IPS DF 6.9 (cell line): ENCODE results near the gene POLR2L.
A peak's percentile ranks its signal among the peaks of the same experiment; 100 is the strongest.

Source experiments
- DNase-seq: peaks from one replicate; pipeline ENCODE4 v3.0.0-alpha.2; 2013; ENCODE audit warnings: low read depth, low spot score
- H3K27ac ChIP-seq: one replicate; pipeline ENCODE4 v1.5.1; 2013; ENCODE audit warnings: low read length, control low read depth
- H3K27me3 ChIP-seq: 2 replicates; pipeline ENCODE4 v1.6.1; 2013; ENCODE audit warnings: mild to moderate bottlenecking, low read length; ENCODE audit not compliant: control insufficient read depth, insufficient read depth
- H3K36me3 ChIP-seq: 2 replicates; pipeline ENCODE4 v1.6.1; 2013; ENCODE audit warnings: low read length; ENCODE audit not compliant: control insufficient read depth, insufficient read depth
- H3K4me1 ChIP-seq: 2 replicates; pipeline ENCODE4 v1.6.1; 2013; ENCODE audit warnings: low read length; ENCODE audit not compliant: control insufficient read depth, insufficient read depth
- H3K4me3 ChIP-seq: 2 replicates; pipeline ENCODE4 v1.5.1; 2013; ENCODE audit warnings: mild to moderate bottlenecking, low read length
- H3K9me3 ChIP-seq: 2 replicates; pipeline ENCODE4 v1.6.1; 2013; ENCODE audit warnings: low read length, inconsistent platforms; ENCODE audit not compliant: control insufficient read depth, insufficient read depth
- WGBS: extraction: QIAGEN DNeasy Blood & Tissue Kit; methylation state at CpG from one replicate; pipeline ENCODE4 v1.1.7; 2013; ENCODE audit warnings: mixed read lengths, missing lambda C conversion rate; ENCODE audit not compliant: insufficient read length, insufficient coverage; 5-methylcytosine and 5-hydroxymethylcytosine counted together

POLR2L gene

GRCh38 chr11:831118-831864, 11.0 kb downstream of the POLR2L start:
- H3K9me3 ChIP-seq, result no peaks in the 10 kb centered on the region
- H3K36me3 ChIP-seq, result no peaks in the 10 kb centered on the region
- H3K27me3 ChIP-seq, result peaks cover 6% of the 10 kb centered on the region; the same call in 1 of the 2 replicates
- no peak overlapping the region for H3K27ac ChIP-seq
- no peak for DNase-seq
- no CpG with 5 or more reads among the region's 31 CpGs for WGBS
- H3K4me3 ChIP-seq, result no peak overlapping the region; the same call in 1 of the 2 replicates
- H3K4me1 ChIP-seq, result peaks cover 28% of the 10 kb centered on the region

- H3K27me3 ChIP-seq, result peaks cover 6% of the 10 kb centered on the region; the same call in 1 of the 2 replicates
- H3K27ac ChIP-seq, result no peak overlapping the region
- peaks cover 28% of the 10 kb centered on the region for H3K4me1 ChIP-seq
- peak overlapping the region; percentile 51; the same call in 1 of the 2 replicates for H3K4me3 ChIP-seq
- no peaks in the 10 kb centered on the region for H3K9me3 ChIP-seq
- no peaks in the 10 kb centered on the region for H3K36me3 ChIP-seq
- DNase-seq, result no peak
- WGBS, result no CpG with 5 or more reads among the region's 78 CpGs
Observed at GRCh38 chr11:830295-831117, 11.8 kb downstream of the POLR2L start.

GRCh38 chr11:829847-830294, 12.5 kb downstream of the POLR2L start:
- no CpG with 5 or more reads among the region's 39 CpGs for WGBS

GRCh38 chr11:829176-829846, 13.0 kb downstream of the POLR2L start:
- Histone ChIP-seq H3K4me1 (peaks cover 24% of the 10 kb centered on the region), H3K27me3 (peaks cover 6% of the 10 kb centered on the region; the same call in 1 of the 2 replicates), H3K36me3 (peaks cover 3% of the 10 kb centered on the region; the same call in 1 of the 2 replicates), H3K4me3 (peak overlapping the region; percentile 27; the same call in 1 of the 2 replicates), H3K9me3 (no peaks in the 10 kb centered on the region), H3K27ac (no peak overlapping the region)
- no CpG with 5 or more reads among the region's 40 CpGs for WGBS
- no peak for DNase-seq

More at GRCh38 chr11:829847-830294, 12.5 kb downstream of the POLR2L start:
- no peaks in the 10 kb centered on the region for H3K9me3 ChIP-seq
- no peak overlapping the region for H3K27ac ChIP-seq
- H3K4me3 ChIP-seq, result peak overlapping the region; percentile 27; the same call in 1 of the 2 replicates
- H3K27me3 ChIP-seq, result peaks cover 6% of the 10 kb centered on the region; the same call in 1 of the 2 replicates
- no peaks in the 10 kb centered on the region for H3K36me3 ChIP-seq
- H3K4me1 ChIP-seq, result peaks cover 28% of the 10 kb centered on the region
- no peak for DNase-seq

GRCh38 chr11:828506-829175, 13.7 kb downstream of the POLR2L start:
- WGBS, result no CpG with 5 or more reads among the region's 21 CpGs
- Histone ChIP-seq H3K9me3 (no peaks in the 10 kb centered on the region), H3K4me3 (no peak overlapping the region; the same call in 1 of the 2 replicates), H3K36me3 (peaks cover 9% of the 10 kb centered on the region; the same call in 1 of the 2 replicates), H3K27ac (no peak overlapping the region), H3K4me1 (peaks cover 21% of the 10 kb centered on the region), H3K27me3 (peaks cover 6% of the 10 kb centered on the region; the same call in 1 of the 2 replicates)
- no peak for DNase-seq

- Histone ChIP-seq H3K9me3 (no peaks in the 10 kb centered on the region), H3K27ac (no peak within 1 kb of the TSS), H3K4me1 (peaks cover 21% of the 10 kb centered on the region), H3K36me3 (peaks cover 9% of the 10 kb centered on the region; the same call in 1 of the 2 replicates), H3K4me3 (peak within 1 kb of the TSS; percentile 49; the same call in 1 of the 2 replicates), H3K27me3 (peaks cover 6% of the 10 kb centered on the region; the same call in 1 of the 2 replicates)
- no CpG with 5 or more reads among the region's 5 CpGs for WGBS
- no peak for DNase-seq
Observed at GRCh38 chr11:827897-828192, 14.5 kb downstream of the POLR2L start, which contains the start of gene CRACR2B. Gene CRACR2B (plus strand): TSS chr11:827919. CDS start chr11:828608, 689 bp downstream.

GRCh38 chr11:827146-827896, 15.0 kb downstream of the POLR2L start:
- peaks cover 6% of the 10 kb centered on the region; the same call in 1 of the 2 replicates for H3K27me3 ChIP-seq
- no peak overlapping the region for H3K27ac ChIP-seq
- H3K36me3 ChIP-seq, result peaks cover 9% of the 10 kb centered on the region; the same call in 1 of the 2 replicates
- peak overlapping the region; percentile 49; the same call in 1 of the 2 replicates for H3K4me3 ChIP-seq
- no peaks in the 10 kb centered on the region for H3K9me3 ChIP-seq
- DNase-seq, result no peak
- WGBS, result no CpG with 5 or more reads among the region's 66 CpGs
- peaks cover 20% of the 10 kb centered on the region for H3K4me1 ChIP-seq

- H3K27ac ChIP-seq, result no peak overlapping the region
- H3K9me3 ChIP-seq, result no peaks in the 10 kb centered on the region
- peaks cover 9% of the 10 kb centered on the region; the same call in 1 of the 2 replicates for H3K36me3 ChIP-seq
- peaks cover 4% of the 10 kb centered on the region; the same call in 1 of the 2 replicates for H3K27me3 ChIP-seq
- H3K4me3 ChIP-seq, result peak overlapping the region; percentile 49; the same call in 1 of the 2 replicates
- peaks cover 16% of the 10 kb centered on the region for H3K4me1 ChIP-seq
- DNase-seq, result no peak
- WGBS, result no CpG with 5 or more reads among the region's 22 CpGs
Observed at GRCh38 chr11:826836-827145, 15.5 kb downstream of the POLR2L start.

- Histone ChIP-seq H3K27me3 (0 out of 2 replicates have a peak, but pooled peaks cover 1% of the 10 kb centered on the region), H3K9me3 (no peaks in the 10 kb centered on the region), H3K4me1 (peaks cover 16% of the 10 kb centered on the region), H3K27ac (no peak overlapping the region), H3K36me3 (peaks cover 9% of the 10 kb centered on the region; the same call in 1 of the 2 replicates), H3K4me3 (no peak overlapping the region)
- no CpG with 5 or more reads among the region's 9 CpGs for WGBS
- DNase-seq, result no peak
Observed at GRCh38 chr11:826227-826621, 16.1 kb downstream of the POLR2L start.
